HCT116 (cell line): ENCODE measurements around the gene SMOC1. TPM values are rescaled to one million over a fixed set of nuclear protein-coding genes. Genes with fewer than 3 reads are reported as not detected.

ENCODE experiments used
- ATAC-seq: fragments of 200-7000 bp; cut with Tn5 transposase; 2 replicates; pipeline ENCODE4 v1.9.1; 2020; ENCODE audit warnings: mild to moderate bottlenecking, moderate library complexity
- BruUV-seq: library from RNA; stranded (reverse); fragments of 400-500 nt; replicated peaks from 2 replicates; lab custom pipeline; 2021; lab: Mats Ljungman, UMichigan
- CTCF ChIA-PET: fragments of 300-600 bp; sonication (Branson Sonifier 250); formaldehyde crosslinking; loops from one replicate; lab custom pipeline; 2021; ENCODE audit warnings: antibody characterized with exemption; lab: Charles Lee
- POLR2A ChIA-PET: fragments of 300-600, 350-600 bp; sonication (Branson Sonifier 250); formaldehyde crosslinking; loops from one replicate; lab custom pipeline; 2021; ENCODE audit warnings: antibody characterized with exemption; lab: Charles Lee
- RAD21 ChIA-PET, 2 experiments: fragments of 300-600 bp; sonication (Branson Sonifier 250); formaldehyde crosslinking; loops; one replicate each; lab custom pipeline; 2023; ENCODE audit warnings: low total read pairs in 2 of 2; ENCODE audit not compliant: uncharacterized antibody in 2 of 2, unreplicated experiment in 2 of 2, low non-redundant PET in 1 of 2; lab: Charles Lee
- DNase-seq: peaks from one replicate; pipeline ENCODE4 v3.0.0-alpha.2; 2010; ENCODE audit warnings: low read depth, low spot score
- H2AFZ ChIP-seq: fragments of 200-600 bp; shearing (Covaris generic), sonication (generic); 2 replicates; pipeline ENCODE4 v1.6.1; 2017; ENCODE audit warnings: low read depth, mixed run types, mixed read lengths, antibody characterized with exemption, low read length; ENCODE audit not compliant: poor library complexity, severe bottlenecking
- H3K27ac ChIP-seq: 2 replicates; pipeline ENCODE4 v1.5.1; 2012; ENCODE audit warnings: low read depth, low read length
- H3K27me3 ChIP-seq: fragments of 200-600 bp; sonication (generic); 2 replicates; pipeline ENCODE4 v1.6.1; 2016; ENCODE audit warnings: mixed run types, low read length, mixed read lengths; ENCODE audit not compliant: insufficient read depth
- H3K36me3 ChIP-seq, 2 experiments: fragments of 200-500 bp in 1 of 2; fragments of 200-600 bp in 1 of 2; sonication (Bioruptor generic) in 1 of 2; sonication (generic) in 1 of 2; 2 replicates each; pipeline versions ENCODE4 v1.5.1 to v1.6.1; 2014 to 2016; ENCODE audit warnings: low read length in 2 of 2, inconsistent platforms in 1 of 2, mixed read lengths in 1 of 2, mixed run types in 1 of 2; ENCODE audit not compliant: insufficient read depth in 2 of 2, control insufficient read depth in 1 of 2
- H3K4me1 ChIP-seq, 2 experiments: fragments of 200-600 bp in 1 of 2; sonication (generic) in 1 of 2; 2 replicates each; pipeline versions ENCODE4 v1.5.1 to v1.6.1; 2012 to 2017; ENCODE audit warnings: low read length in 2 of 2, inconsistent platforms in 1 of 2, mild to moderate bottlenecking in 1 of 2, mixed read lengths in 1 of 2, mixed run types in 1 of 2, moderate library complexity in 1 of 2; ENCODE audit not compliant: insufficient read depth in 2 of 2, control insufficient read depth in 1 of 2
- H3K4me2 ChIP-seq: fragments of 200-600 bp; sonication (generic); 2 replicates; pipeline ENCODE4 v1.6.1; 2017; ENCODE audit warnings: mixed run types, low read length, mixed read lengths
- H3K4me3 ChIP-seq, 2 experiments: fragments of 200-600 bp in 1 of 2; sonication (generic) in 1 of 2; replicated peaks in 1 of 2; 2 replicates each; pipeline ENCODE4 v1.5.1; 2011 to 2016; ENCODE audit warnings: low read length in 2 of 2, control low read depth in 1 of 2, low read depth in 1 of 2, mild to moderate bottlenecking in 1 of 2, mixed read lengths in 1 of 2, mixed run types in 1 of 2
- H3K79me2 ChIP-seq: fragments of 200-600 bp; sonication (generic); 2 replicates; pipeline ENCODE4 v1.6.1; 2017; ENCODE audit warnings: mild to moderate bottlenecking, mixed run types, low read length, moderate library complexity, mixed read lengths; ENCODE audit not compliant: insufficient read depth
- H3K9ac ChIP-seq: fragments of 200-600 bp; sonication (generic); 2 replicates; pipeline ENCODE4 v1.6.1; 2016; ENCODE audit warnings: low read length, mixed read lengths
- H3K9me2 ChIP-seq: fragments of 200-600 bp; sonication (generic), shearing (Covaris generic); 2 replicates; pipeline ENCODE4 v1.6.1; 2017; ENCODE audit warnings: mixed run types, mild to moderate bottlenecking, moderate library complexity; ENCODE audit not compliant: insufficient read depth
- H3K9me3 ChIP-seq, 2 experiments: fragments of 200-500 bp in 1 of 2; fragments of 200-600 bp in 1 of 2; sonication (Bioruptor generic) in 1 of 2; sonication (generic) in 1 of 2; 2 replicates each; pipeline ENCODE4 v1.6.1; 2014 to 2017; ENCODE audit warnings: low read length in 2 of 2, mixed read lengths in 2 of 2, inconsistent platforms in 1 of 2, low read depth in 1 of 2, mild to moderate bottlenecking in 1 of 2, mixed run types in 1 of 2, moderate library complexity in 1 of 2; ENCODE audit not compliant: control insufficient read depth in 1 of 2, insufficient read depth in 1 of 2
- H4K20me1 ChIP-seq: fragments of 200-600 bp; sonication (generic), shearing (Covaris generic); 2 replicates; pipeline ENCODE4 v1.6.1; 2017; ENCODE audit warnings: mixed run types, mild to moderate bottlenecking, moderate library complexity; ENCODE audit not compliant: insufficient read depth
- CBX3 ChIP-seq: IDR thresholded peaks from 2 replicates; pipeline ENCODE4 v1.6.1; 2012; ENCODE audit warnings: low read depth
- ELF1 ChIP-seq: IDR thresholded peaks from 2 replicates; pipeline ENCODE4 v1.6.1; 2012; ENCODE audit warnings: low read depth, borderline replicate concordance
- POLR2A ChIP-seq: IDR thresholded peaks from 2 replicates; pipeline ENCODE4 v1.7.0; 2011; ENCODE audit warnings: borderline replicate concordance; ENCODE audit not compliant: insufficient read depth, insufficient read length; ENCODE audit errors: extremely low read depth
- TCF7L2 ChIP-seq: IDR thresholded peaks from 2 replicates; pipeline ENCODE4 v1.7.0; 2011; ENCODE audit warnings: borderline replicate concordance, inconsistent platforms; ENCODE audit not compliant: insufficient read depth, insufficient read length; ENCODE audit errors: extremely low read depth
- YY1 ChIP-seq: IDR thresholded peaks from 2 replicates; pipeline ENCODE4 v1.6.1; 2011; ENCODE audit warnings: low read length, low read depth, moderate library complexity, mild to moderate bottlenecking; ENCODE audit not compliant: insufficient replicate concordance; ENCODE audit errors: extremely low read depth
- ZFX ChIP-seq: fragments of 450-650 bp; IDR thresholded peaks from 2 replicates; pipeline ENCODE4 v1.6.1; 2017
- ZNF274 ChIP-seq: fragments of 200-500 bp; sonication (Bioruptor generic); IDR thresholded peaks from 2 replicates; pipeline ENCODE4 v1.6.1; 2014; ENCODE audit warnings: mild to moderate bottlenecking, low read depth, low read length, inconsistent platforms
- intact Hi-C: fragments of 100-400 bp; cut with micrococcal nuclease; formaldehyde crosslinking; loops from 2 replicates; pipeline ENCODE4 v1.10.0; 2022
- total RNA-seq: library from RNA; stranded (reverse); gene quantifications from one replicate; pipeline ENCODE4 v1.2.1, GENCODE V29; 2021; ENCODE audit not compliant: unreplicated experiment
- TF ChIP-seq, protein P1 (sequence below): IDR thresholded peaks from 2 replicates; pipeline ENCODE4 v1.6.1; 2011; ENCODE audit warnings: mild to moderate bottlenecking, low read length, moderate library complexity; ENCODE audit not compliant: insufficient replicate concordance; ENCODE audit errors: extremely low read depth
- TF ChIP-seq, protein P2 (sequence below): IDR thresholded peaks from 2 replicates; pipeline ENCODE4 v1.6.1; 2012

SMOC1 gene
- total RNA-seq, 1 experiment from 2014 or later: not detected

DNA sequence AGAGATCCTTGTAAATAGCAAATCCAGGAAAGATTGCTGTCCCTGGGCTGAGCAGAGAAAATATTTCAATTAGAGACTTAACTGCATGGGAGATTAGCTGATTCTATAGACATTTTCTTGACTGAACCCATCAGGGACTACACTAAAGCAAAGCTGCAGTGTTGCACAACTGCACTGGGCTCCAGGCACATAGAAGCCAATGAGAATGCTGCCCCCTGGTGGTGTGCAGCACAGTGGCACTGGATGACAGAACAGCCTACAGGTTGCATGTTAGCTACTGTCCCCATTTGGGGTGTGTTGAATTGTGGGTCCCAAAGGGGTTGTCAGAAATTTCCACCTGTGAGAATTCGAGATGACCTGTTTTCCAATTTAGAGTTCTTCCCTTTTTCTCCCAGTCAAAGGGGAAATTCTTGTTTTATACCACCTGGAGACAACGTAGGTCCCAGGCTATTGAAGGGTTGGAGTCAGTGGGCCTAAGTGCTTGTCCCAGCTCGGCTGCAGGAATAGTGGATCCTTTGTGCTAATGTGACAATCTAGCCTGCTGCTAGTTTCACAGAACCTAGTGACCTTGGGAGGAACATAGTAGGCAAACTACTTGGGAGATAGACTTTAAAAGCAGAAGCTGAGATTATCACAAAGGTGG is 194.8 kb downstream of the SMOC1 start (continued):
- TF ChIP-seq, protein P1, sequence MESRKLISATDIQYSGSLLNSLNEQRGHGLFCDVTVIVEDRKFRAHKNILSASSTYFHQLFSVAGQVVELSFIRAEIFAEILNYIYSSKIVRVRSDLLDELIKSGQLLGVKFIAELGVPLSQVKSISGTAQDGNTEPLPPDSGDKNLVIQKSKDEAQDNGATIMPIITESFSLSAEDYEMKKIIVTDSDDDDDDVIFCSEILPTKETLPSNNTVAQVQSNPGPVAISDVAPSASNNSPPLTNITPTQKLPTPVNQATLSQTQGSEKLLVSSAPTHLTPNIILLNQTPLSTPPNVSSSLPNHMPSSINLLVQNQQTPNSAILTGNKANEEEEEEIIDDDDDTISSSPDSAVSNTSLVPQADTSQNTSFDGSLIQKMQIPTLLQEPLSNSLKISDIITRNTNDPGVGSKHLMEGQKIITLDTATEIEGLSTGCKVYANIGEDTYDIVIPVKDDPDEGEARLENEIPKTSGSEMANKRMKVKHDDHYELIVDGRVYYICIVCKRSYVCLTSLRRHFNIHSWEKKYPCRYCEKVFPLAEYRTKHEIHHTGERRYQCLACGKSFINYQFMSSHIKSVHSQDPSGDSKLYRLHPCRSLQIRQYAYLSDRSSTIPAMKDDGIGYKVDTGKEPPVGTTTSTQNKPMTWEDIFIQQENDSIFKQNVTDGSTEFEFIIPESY: no peak
- TF ChIP-seq ELF1: no peak

DNA sequence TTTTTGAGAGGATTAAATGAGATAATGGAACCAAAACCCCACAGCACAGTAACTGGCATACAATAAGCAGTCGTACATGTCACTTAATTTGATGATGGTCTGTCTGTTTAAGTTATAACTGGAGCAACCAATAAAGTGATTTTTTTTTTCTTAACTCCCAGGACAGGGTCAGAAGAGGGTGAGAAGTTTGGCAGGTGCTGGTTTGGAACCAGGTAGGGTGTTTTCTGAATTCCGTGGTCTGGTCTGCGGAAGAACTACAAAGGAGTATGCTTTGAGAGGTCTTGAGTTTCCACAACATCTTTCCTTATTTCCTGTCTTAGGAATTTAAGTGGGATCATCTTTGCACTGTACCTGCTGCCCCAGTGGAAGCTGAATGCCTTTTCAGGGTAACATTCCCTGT is 197.8 kb downstream of the SMOC1 start:
- H3K79me2 ChIP-seq: no peaks in the 10 kb centered on the region
- no TSS peak for BruUV-seq
- ChIA-PET CTCF (no interaction called here), RAD21 (no interaction called here), POLR2A (no interaction called here)
- no peak overlapping the region for H3K4me3 ChIP-seq
- no peaks in the 10 kb centered on the region for H4K20me1 ChIP-seq
- no peak overlapping the region for H3K9ac ChIP-seq
- H2AFZ ChIP-seq: no peak overlapping the region
- no peak for ATAC-seq
- no peaks in the 10 kb centered on the region for H3K4me1 ChIP-seq
- no peaks in the 10 kb centered on the region for H3K36me3 ChIP-seq
- H3K4me2 ChIP-seq: no peak overlapping the region
- no peak for DNase-seq
- H3K9me3 ChIP-seq: no peaks in the 10 kb centered on the region
- TF ChIP-seq ZFX: no peak
- intact Hi-C loops: no loop called here
- no peaks in the 10 kb centered on the region for H3K9me2 ChIP-seq
- peaks cover 30% of the 10 kb centered on the region for H3K27me3 ChIP-seq
- H3K27ac ChIP-seq: no peak overlapping the region

DNA sequence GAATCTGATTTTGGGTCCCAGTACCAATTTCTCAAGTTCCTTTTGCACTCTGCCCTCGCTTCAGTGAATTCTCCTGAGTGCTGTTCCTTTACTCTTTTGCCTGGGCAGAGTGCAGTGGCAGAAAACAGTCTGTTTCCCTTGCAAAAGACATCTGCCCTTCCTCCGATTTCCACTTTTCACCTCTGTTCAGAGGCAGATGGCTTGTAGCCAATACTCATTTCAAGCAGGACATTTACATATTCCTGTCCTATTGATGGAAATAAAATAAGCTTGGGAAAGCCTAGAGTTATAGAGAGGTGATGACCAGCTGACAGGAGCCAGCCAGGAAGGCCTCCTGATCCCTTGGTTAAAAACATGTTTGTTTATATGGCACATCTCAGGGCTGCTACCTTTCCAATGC is 198.5 kb downstream of the SMOC1 start:
- POLR2A ChIA-PET: no interaction called here
- no peak overlapping the region for H3K27ac ChIP-seq
- no peak for DNase-seq
- no peak overlapping the region for H3K4me3 ChIP-seq
- CTCF ChIA-PET: interaction anchor here (1.7 kb wide), 1 partner anchor 9 kb away, joined by 7 read pairs; no protein-coding TSS in a partner anchor
- intact Hi-C loops: no loop called here
- H2AFZ ChIP-seq: no peak overlapping the region
- H3K4me1 ChIP-seq: no peaks in the 10 kb centered on the region
- no peak overlapping the region for H3K4me2 ChIP-seq
- H3K79me2 ChIP-seq: no peaks in the 10 kb centered on the region
- RAD21 ChIA-PET: no interaction called here
- no peaks in the 10 kb centered on the region for H4K20me1 ChIP-seq
- no peaks in the 10 kb centered on the region for H3K9me2 ChIP-seq
- H3K36me3 ChIP-seq: no peaks in the 10 kb centered on the region
- ATAC-seq: no peak
- TF ChIP-seq POLR2A (no peak), ZNF274 (no peak), YY1 (no peak), TCF7L2 (no peak), CBX3 (no peak), ELF1 (no peak)
- TF ChIP-seq, protein P2, sequence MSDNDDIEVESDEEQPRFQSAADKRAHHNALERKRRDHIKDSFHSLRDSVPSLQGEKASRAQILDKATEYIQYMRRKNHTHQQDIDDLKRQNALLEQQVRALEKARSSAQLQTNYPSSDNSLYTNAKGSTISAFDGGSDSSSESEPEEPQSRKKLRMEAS: no peak
- peaks cover 33% of the 10 kb centered on the region for H3K27me3 ChIP-seq
- no peaks in the 10 kb centered on the region for H3K9me3 ChIP-seq
- H3K9ac ChIP-seq: no peak overlapping the region
- no TSS peak for BruUV-seq
